Endodermal cell (in vitro differentiated cells): ENCODE data around the gene MPP3. TPM values are rescaled to one million over a fixed set of nuclear protein-coding genes. Genes with fewer than 3 reads are reported as not detected.
A peak's percentile ranks its signal among the peaks of the same experiment; 100 is the strongest.

Experiments
- DNase-seq: peaks from one replicate; pipeline ENCODE4 v3.0.0-alpha.2; 2017
- H3K27ac ChIP-seq: 2 replicates; pipeline ENCODE4 v1.5.1; 2013; ENCODE audit warnings: mild to moderate bottlenecking, low read depth, low read length, moderate library complexity
- H3K27me3 ChIP-seq: 2 replicates; pipeline ENCODE4 v1.6.1; 2013; ENCODE audit warnings: mild to moderate bottlenecking, low read length, moderate library complexity; ENCODE audit not compliant: insufficient read depth, control insufficient read depth, poor library complexity, severe bottlenecking
- H3K36me3 ChIP-seq: 2 replicates; pipeline ENCODE4 v1.7.0; 2013; ENCODE audit warnings: mild to moderate bottlenecking, low read length, moderate library complexity; ENCODE audit not compliant: control insufficient read depth, insufficient read depth
- H3K4me1 ChIP-seq: one replicate; pipeline ENCODE4 v1.7.0; 2013; ENCODE audit warnings: low read length; ENCODE audit not compliant: control insufficient read depth, insufficient read depth
- H3K4me3 ChIP-seq: 2 replicates; pipeline ENCODE4 v1.5.1; 2013; ENCODE audit warnings: mild to moderate bottlenecking, low read length, moderate library complexity
- H3K9ac ChIP-seq: 2 replicates; pipeline ENCODE4 v1.6.1; 2013; ENCODE audit warnings: mild to moderate bottlenecking, low read length, moderate library complexity; ENCODE audit not compliant: poor library complexity, severe bottlenecking; ENCODE audit errors: extremely low read depth
- H3K9me3 ChIP-seq: 2 replicates; pipeline ENCODE4 v1.6.1; 2013; ENCODE audit warnings: mild to moderate bottlenecking, low read length, moderate library complexity; ENCODE audit not compliant: control insufficient read depth
- H3K27ac Mint-ChIP-seq: 2 replicates; pipeline ENCODE4 v1.8.0; 2020; ENCODE audit warnings: mixed read lengths
- H3K27me3 Mint-ChIP-seq: 2 replicates; pipeline ENCODE4 v1.8.0; 2021; ENCODE audit warnings: mild to moderate bottlenecking, mixed read lengths; ENCODE audit not compliant: insufficient read depth
- H3K36me3 Mint-ChIP-seq: 2 replicates; pipeline ENCODE4 v1.8.0; 2020; ENCODE audit warnings: low read depth, mixed read lengths
- H3K4me1 Mint-ChIP-seq: 2 replicates; pipeline ENCODE4 v1.8.0; 2020; ENCODE audit warnings: mixed read lengths
- H3K4me3 Mint-ChIP-seq: 2 replicates; pipeline ENCODE4 v1.8.0; 2020; ENCODE audit warnings: mild to moderate bottlenecking, moderate library complexity, mixed read lengths
- H3K9me3 Mint-ChIP-seq: 2 replicates; pipeline ENCODE4 v1.8.0; 2020; ENCODE audit warnings: mild to moderate bottlenecking, mixed read lengths
- CTCF ChIP-seq: fragments of 200-600 bp; sonication (generic); conservative IDR thresholded peaks from 2 replicates; pipeline ENCODE4 v1.5.0; 2021; ENCODE audit warnings: antibody characterized with exemption, mild to moderate bottlenecking
- WGBS, 2 experiments: methylation state at CpG; one replicate each; pipeline versions ENCODE4 v1.1.5 to v1.1.7; 2013; ENCODE audit warnings: missing lambda C conversion rate in 2 of 2, mixed read lengths in 1 of 2; ENCODE audit not compliant: insufficient coverage in 1 of 2, insufficient read length in 1 of 2; 5-methylcytosine and 5-hydroxymethylcytosine counted together
- total RNA-seq, 2 donors: library from RNA; stranded (reverse); fragmentation: NEBNext Ultra II Directional in 1 of 2; extraction: Animal tissue kit (Norgen Biotek cat#: 25700) in 1 of 2; gene quantifications; 2 replicates in 1 of 2; 3 replicates in 1 of 2; pipeline ENCODE4 v1.2.1, GENCODE V29; 2021

Gene MPP3
- total RNA-seq, 2 donors from 2014 or later, result 5.8 to 6.8 TPM

- Histone ChIP-seq H3K4me1 (no peaks in the 10 kb centered on the region), H3K9ac (no peak overlapping the region), H3K9me3 (no peaks in the 10 kb centered on the region), H3K36me3 (no peaks in the 10 kb centered on the region), H3K27me3 (peaks cover 12% of the 10 kb centered on the region), H3K4me3 (no peak overlapping the region), H3K27ac (no peak overlapping the region)
- Mint-ChIP-seq H3K27me3 (peaks cover 58% of the 10 kb centered on the region), H3K9me3 (no peaks in the 10 kb centered on the region), H3K36me3 (no peaks in the 10 kb centered on the region), H3K4me1 (peaks cover 4% of the 10 kb centered on the region), H3K4me3 (peak overlapping the region; percentile 38), H3K27ac (no peak overlapping the region)
- DNase-seq, result no peak
- no peak for TF ChIP-seq CTCF
- WGBS, 2 experiments, result 62 to 84% methylated on average over 13 to 21 of the region's 21 CpGs
These were observed 78.0 kb downstream of the MPP3 start for GRCh38 chr17:43754947-43755346.

- TF ChIP-seq CTCF, result no peak
- H3K4me3 ChIP-seq, result no peak overlapping the region
- H3K27ac ChIP-seq, result no peak overlapping the region
- H3K4me3 Mint-ChIP-seq, result no peak overlapping the region
- no peak overlapping the region for H3K9ac ChIP-seq
- no peaks in the 10 kb centered on the region for H3K36me3 ChIP-seq
- 92 to 97% methylated on average over 3 to 5 of the region's 5 CpGs for WGBS, 2 experiments
- no peaks in the 10 kb centered on the region for H3K4me1 Mint-ChIP-seq
- DNase-seq, result no peak
- peaks cover 57% of the 10 kb centered on the region for H3K27me3 Mint-ChIP-seq
- H3K27me3 ChIP-seq, result peaks cover 12% of the 10 kb centered on the region
- no peak overlapping the region for H3K27ac Mint-ChIP-seq
- H3K36me3 Mint-ChIP-seq, result no peaks in the 10 kb centered on the region
- no peaks in the 10 kb centered on the region for H3K9me3 Mint-ChIP-seq
- H3K9me3 ChIP-seq, result no peaks in the 10 kb centered on the region
- no peaks in the 10 kb centered on the region for H3K4me1 ChIP-seq
These were observed 79.3 kb downstream of the MPP3 start for GRCh38 chr17:43753493-43754129.

Other genes with a start within 250 kb of the MPP3 start
- not detected for gene MEOX1, start 171.2 kb downstream of the MPP3 start, total RNA-seq
- not detected for gene SOST, start 74.4 kb downstream of the MPP3 start, total RNA-seq
- 10 to 100 TPM; 25.4 to 31.0 TPM for gene DUSP3, start 54.2 kb downstream of the MPP3 start, total RNA-seq
- not detected for gene CFAP97D1, start 52.7 kb downstream of the MPP3 start, total RNA-seq
- not detected for gene CD300LG, start 14.0 kb upstream of the MPP3 start, total RNA-seq
- gene MPP2, start 74.4 kb upstream of the MPP3 start, total RNA-seq, result 10 to 100 TPM; 16.2 to 18.3 TPM
- gene PPY, start 109.3 kb upstream of the MPP3 start, total RNA-seq, result not detected
- gene PYY, start 120.8 kb upstream of the MPP3 start, total RNA-seq, result 1 to 10 TPM; 1.3 to 1.4 TPM
- gene NAGS, start 171.5 kb upstream of the MPP3 start, total RNA-seq, result 1 to 10 TPM; 1.4 to 2.1 TPM
- 10 to 100 TPM; 27.2 to 27.7 TPM for gene TMEM101, start 181.8 kb upstream of the MPP3 start, total RNA-seq
- 100 to 1,000 TPM in 1 of 2 donors, 10 to 100 TPM in 1; 97.7 to 102 TPM for gene LSM12, start 233.5 kb upstream of the MPP3 start, total RNA-seq
- 100 to 1,000 TPM in 1 of 2 donors, 10 to 100 TPM in 1; 88.8 to 129 TPM for gene G6PC3, start 237.6 kb upstream of the MPP3 start, total RNA-seq